ELF-1 (cell line): Measurements from ENCODE around the gene SEC23A.
"Not testable (repeated sequence)": the region's sequence is repeated elsewhere in the genome, so short reads cannot be mapped to it uniquely, and the experiment has no call there.

Experiments used
- DNase-seq: peaks from one replicate; pipeline ENCODE4 v3.0.0-alpha.2; 2016; ENCODE audit warnings: low read depth, low spot score

SEC23A gene

GRCh38 chr14:39102969-39103957 lies at the start of gene SEC23A:
TSS of gene SEC23A (minus strand) at chr14:39103235. CDS start at chr14:39096118, 7,117 bp downstream.
- DNase-seq = peak; percentile 92

GRCh38 chr14:39145266-39145966 lies 42.4 kb upstream of the SEC23A start:
- no peak for DNase-seq

GRCh38 chr14:39143226-39143625 lies 40.2 kb upstream of the SEC23A start:
- DNase-seq = not testable (repeated sequence)

GRCh38 chr14:39141623-39142022 lies 38.6 kb upstream of the SEC23A start:
- not testable (repeated sequence) for DNase-seq

GRCh38 chr14:39140170-39140569 lies 37.1 kb upstream of the SEC23A start:
- DNase-seq = peak; percentile 64

GRCh38 chr14:39138440-39138839 lies 35.4 kb upstream of the SEC23A start:
- no peak for DNase-seq

GRCh38 chr14:39137835-39138234 lies 34.8 kb upstream of the SEC23A start:
- not testable (repeated sequence) for DNase-seq

- DNase-seq = no peak
These were observed 19.5 kb upstream of the SEC23A start for GRCh38 chr14:39122330-39123138.

- peak; percentile 92 for DNase-seq
These were observed 11.2 kb upstream of the SEC23A start, which contains the start of gene GEMIN2 for GRCh38 chr14:39114073-39114838. TSS of gene GEMIN2 (plus strand) at chr14:39114323. CDS start at chr14:39114339, 16 bp downstream.

- no peak for DNase-seq
These were observed 10.6 kb upstream of the SEC23A start for GRCh38 chr14:39113685-39114072.

GRCh38 chr14:39109893-39110715 lies 7.1 kb upstream of the SEC23A start:
- DNase-seq = no peak

- DNase-seq = no peak
These were observed 5.8 kb upstream of the SEC23A start for GRCh38 chr14:39108791-39109190.

GRCh38 chr14:39107591-39107996 lies 4.6 kb upstream of the SEC23A start:
- no peak for DNase-seq

- DNase-seq = not testable (repeated sequence)
These were observed 1.2 kb upstream of the SEC23A start for GRCh38 chr14:39104078-39104801.

GRCh38 chr14:39102265-39102968 lies 618 bp downstream of the SEC23A start:
- peak; percentile 45 for DNase-seq

GRCh38 chr14:39099748-39100147 lies 3.3 kb downstream of the SEC23A start:
- DNase-seq = no peak

- DNase-seq = not testable (repeated sequence)
These were observed 3.8 kb downstream of the SEC23A start for GRCh38 chr14:39099215-39099614.

- DNase-seq = no peak
These were observed 5.9 kb downstream of the SEC23A start for GRCh38 chr14:39097159-39097558.

GRCh38 chr14:39094515-39094914 lies 8.5 kb downstream of the SEC23A start:
- DNase-seq = no peak
